Mucosa of descending colon (tissue), 3 donors: ENCODE results near the gene NME7. TPM values are rescaled to one million over a fixed set of nuclear protein-coding genes. Genes with fewer than 3 reads are reported as not detected.

Experiments used
- ATAC-seq: fragments of 200-7000 bp; cut with Tn5 transposase; one replicate; pipeline ENCODE4 v1.9.1; 2020; ENCODE audit warnings: mild to moderate bottlenecking, moderate library complexity
- DNase-seq, 3 donors: peaks; one replicate each; pipeline ENCODE4 v3.0.0-alpha.2; 2020
- H3K36me3 ChIP-seq: fragments of 200-600 bp; one replicate; pipeline ENCODE4 v1.8.0; 2021; ENCODE audit warnings: low read depth, mild to moderate bottlenecking
- H3K4me1 ChIP-seq: fragments of 200-600 bp; one replicate; pipeline ENCODE4 v1.8.0; 2021; ENCODE audit warnings: low read depth, mild to moderate bottlenecking
- H3K4me3 ChIP-seq: fragments of 200-600 bp; one replicate; pipeline ENCODE4 v1.8.0; 2021; ENCODE audit warnings: mild to moderate bottlenecking
- H3K9me3 ChIP-seq: fragments of 200-600 bp; one replicate; pipeline ENCODE4 v1.8.0; 2021; ENCODE audit warnings: mild to moderate bottlenecking
- intact Hi-C, 2 donors: fragments of 100-400 bp; cut with DNase I in 1 of 2; cut with micrococcal nuclease in 1 of 2; formaldehyde crosslinking; loops; one replicate each; pipeline versions ENCODE4 v1.11.0 to v1.11.1; 2022; cut with DNase I, micrococcal nuclease
- total RNA-seq, 3 donors: library from RNA; stranded (reverse); fragmentation: NEBNext Ultra II Directional in 2 of 3; extraction: Animal tissue kit (Norgen Biotek cat#: 25700) in 2 of 3; gene quantifications; one replicate each; pipeline versions ENCODE4 v1.2.1 to v1.2.4, GENCODE V29; 2021 to 2023
- TF ChIP-seq, protein P1 (sequence below): fragments of 200-600 bp; IDR thresholded peaks from one replicate; pipeline ENCODE4 v1.8.0; 2022; ENCODE audit warnings: antibody characterized with exemption, mild to moderate bottlenecking
- donor health status: DM: no; HTN: no; CAD: no; lungs with moderate emphysema.
- donor health status: DM: no; HTN: no; CAD: no.
- donor health status: DM: no; HTN: yes; CAD: no.

The NME7 gene
- total RNA-seq, 3 donors from 2014 or later = 6.4 to 15.6 (median 7.2) TPM

DNA sequence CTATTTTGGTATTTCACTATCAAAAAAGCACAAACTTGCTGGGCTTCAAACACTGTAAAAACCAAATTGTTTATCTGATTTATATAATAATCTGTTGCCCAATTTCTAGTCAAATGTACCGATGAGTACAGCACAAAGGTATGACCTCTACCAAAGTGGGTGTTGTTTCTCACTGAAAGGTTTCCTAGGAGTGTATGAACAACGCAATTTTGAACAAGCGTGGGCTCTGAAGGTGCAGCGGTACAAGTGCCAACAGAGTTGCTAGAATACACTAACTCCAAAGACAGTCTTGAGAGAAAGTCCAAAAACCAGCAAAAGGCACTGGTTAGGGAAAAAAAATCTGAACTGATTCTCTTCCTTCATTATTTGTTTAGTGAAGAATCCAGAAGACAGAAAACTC lies 130.7 kb downstream of the NME7 start:
- Histone ChIP-seq H3K4me3 (no peak overlapping the region), H3K4me1 (no peaks in the 10 kb centered on the region), H3K36me3 (no peaks in the 10 kb centered on the region), H3K9me3 (no peaks in the 10 kb centered on the region)
- intact Hi-C loops = no loop called here
- ATAC-seq (no peak), DNase-seq (no peak)
- TF ChIP-seq, protein P1, sequence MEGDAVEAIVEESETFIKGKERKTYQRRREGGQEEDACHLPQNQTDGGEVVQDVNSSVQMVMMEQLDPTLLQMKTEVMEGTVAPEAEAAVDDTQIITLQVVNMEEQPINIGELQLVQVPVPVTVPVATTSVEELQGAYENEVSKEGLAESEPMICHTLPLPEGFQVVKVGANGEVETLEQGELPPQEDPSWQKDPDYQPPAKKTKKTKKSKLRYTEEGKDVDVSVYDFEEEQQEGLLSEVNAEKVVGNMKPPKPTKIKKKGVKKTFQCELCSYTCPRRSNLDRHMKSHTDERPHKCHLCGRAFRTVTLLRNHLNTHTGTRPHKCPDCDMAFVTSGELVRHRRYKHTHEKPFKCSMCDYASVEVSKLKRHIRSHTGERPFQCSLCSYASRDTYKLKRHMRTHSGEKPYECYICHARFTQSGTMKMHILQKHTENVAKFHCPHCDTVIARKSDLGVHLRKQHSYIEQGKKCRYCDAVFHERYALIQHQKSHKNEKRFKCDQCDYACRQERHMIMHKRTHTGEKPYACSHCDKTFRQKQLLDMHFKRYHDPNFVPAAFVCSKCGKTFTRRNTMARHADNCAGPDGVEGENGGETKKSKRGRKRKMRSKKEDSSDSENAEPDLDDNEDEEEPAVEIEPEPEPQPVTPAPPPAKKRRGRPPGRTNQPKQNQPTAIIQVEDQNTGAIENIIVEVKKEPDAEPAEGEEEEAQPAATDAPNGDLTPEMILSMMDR = no peak

DNA sequence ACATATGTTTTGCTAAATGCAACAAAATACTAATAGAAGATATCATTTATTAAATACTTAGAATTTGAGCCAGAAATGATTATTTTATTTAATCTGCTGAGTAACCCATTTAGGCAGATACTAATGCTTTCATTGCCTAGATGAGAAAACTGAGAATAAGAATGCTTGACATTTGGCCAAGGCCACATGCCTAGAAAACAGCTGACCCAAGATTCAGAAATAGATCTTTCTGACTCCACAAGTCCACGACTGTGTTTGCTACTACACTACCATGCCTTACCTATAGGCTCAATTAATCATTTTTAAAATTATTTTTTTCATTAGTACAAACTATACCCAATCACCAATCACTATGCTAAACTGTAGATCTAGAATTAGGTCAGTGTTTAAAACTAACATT lies 131.5 kb downstream of the NME7 start:
- DNase-seq (no peak), ATAC-seq (no peak)
- Histone ChIP-seq H3K36me3 (no peaks in the 10 kb centered on the region), H3K4me1 (no peaks in the 10 kb centered on the region), H3K9me3 (no peaks in the 10 kb centered on the region), H3K4me3 (no peak overlapping the region)
- intact Hi-C loops = no loop called here
- TF ChIP-seq, protein P1 = no peak

DNA sequence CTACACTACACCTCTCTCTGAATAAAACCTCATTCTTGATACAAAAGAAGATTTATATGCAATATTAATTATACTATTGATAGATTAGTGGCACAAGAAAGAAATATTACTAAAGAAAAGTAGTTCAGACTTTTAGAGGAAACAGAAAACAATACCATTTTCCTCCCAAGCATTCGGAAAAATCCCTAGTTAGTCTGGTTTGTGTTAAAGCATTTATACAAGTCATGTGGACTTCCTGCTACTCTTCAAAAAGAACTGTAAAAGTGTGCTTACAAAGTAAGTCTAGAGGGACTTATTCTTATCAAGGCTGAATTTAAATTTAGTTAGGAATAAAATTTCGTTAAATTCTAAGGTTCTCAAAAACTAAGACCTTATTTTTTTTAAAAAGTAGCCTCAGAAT lies 132.0 kb downstream of the NME7 start:
- H3K36me3 ChIP-seq = no peaks in the 10 kb centered on the region
- intact Hi-C loops = no loop called here
- H3K4me1 ChIP-seq = no peaks in the 10 kb centered on the region
- TF ChIP-seq, protein P1 = no peak
- DNase-seq (no peak), ATAC-seq (no peak)
- H3K4me3 ChIP-seq = no peak overlapping the region
- H3K9me3 ChIP-seq = no peaks in the 10 kb centered on the region

DNA sequence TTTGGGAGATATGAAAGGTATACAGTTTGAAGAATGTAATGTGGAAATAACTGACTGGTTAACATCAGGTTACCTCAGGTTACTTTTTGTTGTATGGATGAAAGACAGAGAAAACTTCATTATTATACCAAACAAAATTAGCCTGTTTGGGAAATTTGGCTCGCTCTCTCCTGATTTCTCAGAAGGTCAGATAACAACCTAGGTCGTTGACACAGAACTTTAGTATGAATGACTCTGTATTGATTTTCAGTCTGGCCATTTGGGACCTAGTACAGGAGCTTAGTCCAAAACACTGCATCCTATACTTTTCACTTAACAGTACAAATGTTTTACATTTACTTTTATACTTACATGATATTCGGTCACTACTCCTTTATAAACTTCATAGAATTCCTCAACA lies 132.8 kb downstream of the NME7 start:
- no peaks in the 10 kb centered on the region for H3K4me1 ChIP-seq
- no peak overlapping the region for H3K4me3 ChIP-seq
- intact Hi-C loops = no loop called here
- TF ChIP-seq, protein P1 = no peak
- no peaks in the 10 kb centered on the region for H3K9me3 ChIP-seq
- ATAC-seq (no peak), DNase-seq (no peak)
- no peaks in the 10 kb centered on the region for H3K36me3 ChIP-seq

DNA sequence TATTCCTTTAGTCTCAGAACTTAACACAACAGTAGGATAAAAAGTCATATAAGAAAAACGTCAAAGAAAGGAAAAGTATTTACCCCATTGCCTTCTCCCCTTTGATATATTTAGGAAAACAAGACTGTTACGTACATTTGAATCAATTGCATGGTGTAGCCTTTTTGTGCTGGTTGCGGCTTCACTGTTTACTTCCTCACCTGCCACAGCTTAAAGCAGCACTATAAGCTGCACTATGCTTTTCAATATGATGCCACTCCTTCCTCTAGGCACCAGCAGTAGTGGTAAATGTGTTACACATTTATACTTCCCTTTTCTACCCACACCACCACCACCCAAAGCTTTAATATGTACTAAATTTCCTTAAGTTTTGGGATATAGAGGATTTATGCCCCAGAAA lies 150.0 kb downstream of the NME7 start:
- DNase-seq (no peak), ATAC-seq (no peak)
- Histone ChIP-seq H3K4me1 (no peaks in the 10 kb centered on the region), H3K36me3 (no peaks in the 10 kb centered on the region), H3K4me3 (no peak overlapping the region), H3K9me3 (no peaks in the 10 kb centered on the region)
- intact Hi-C loops = no loop called here
- TF ChIP-seq, protein P1 = no peak

DNA sequence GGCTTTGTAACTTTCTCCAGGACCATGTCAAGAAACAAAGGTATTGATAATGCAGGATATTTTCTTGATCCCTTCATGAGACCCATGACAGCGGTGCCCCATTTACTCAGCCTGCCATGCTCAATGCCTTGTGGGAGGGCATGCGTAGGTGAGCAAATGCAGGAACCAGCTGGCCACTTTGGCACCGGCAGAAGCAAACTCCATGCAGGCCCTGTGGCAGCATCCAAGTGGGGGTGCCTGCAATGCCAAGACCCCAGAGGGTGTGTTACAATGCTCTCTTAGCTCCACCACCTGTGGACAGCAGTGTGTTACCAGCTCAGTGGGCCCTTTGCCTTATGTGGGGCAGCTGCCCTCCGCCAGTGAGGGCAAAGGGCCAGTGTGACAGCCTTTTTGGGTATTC lies 153.0 kb downstream of the NME7 start:
- no peaks in the 10 kb centered on the region for H3K36me3 ChIP-seq
- intact Hi-C loops = no loop called here
- TF ChIP-seq, protein P1 = no peak
- no peaks in the 10 kb centered on the region for H3K4me1 ChIP-seq
- no peak overlapping the region for H3K4me3 ChIP-seq
- H3K9me3 ChIP-seq = no peaks in the 10 kb centered on the region
- ATAC-seq = no peak
- DNase-seq = no peak
